Activated T-helper 2 cell treated with anti-CD3 and anti-CD28 coated beads, Interferon-gamma antibody, Interleukin-2, Interleukin-4, amounts not matched to agents 10 μg/mL and 5 μg/mL and 100 μg/mL, durations not matched to agents 14 hours and 24 hours and 36 hours (primary cell): ENCODE data around the gene TLX1. TPM values are rescaled to one million over a fixed set of nuclear protein-coding genes. Genes with fewer than 3 reads are reported as not detected.

Experiments used
- DNase-seq: peaks from one replicate; pipeline ENCODE4 v3.0.0; 2021; ENCODE audit warnings: low spot score
- H3K27ac Mint-ChIP-seq: one replicate; pipeline ENCODE4 v1.8.0; 2021; ENCODE audit warnings: mixed read lengths
- H3K27me3 Mint-ChIP-seq: one replicate; pipeline ENCODE4 v1.8.0; 2021; ENCODE audit warnings: low read depth, mixed read lengths
- H3K36me3 Mint-ChIP-seq: one replicate; pipeline ENCODE4 v1.8.0; 2021; ENCODE audit warnings: low read depth, mixed read lengths
- H3K4me1 Mint-ChIP-seq: one replicate; pipeline ENCODE4 v1.8.0; 2021; ENCODE audit warnings: low read depth, mixed read lengths
- H3K4me3 Mint-ChIP-seq: one replicate; pipeline ENCODE4 v1.8.0; 2021; ENCODE audit warnings: low read depth, mild to moderate bottlenecking, moderate library complexity, mixed read lengths
- H3K9me3 Mint-ChIP-seq: one replicate; pipeline ENCODE4 v1.8.0; 2021; ENCODE audit warnings: mixed read lengths
- intact Hi-C: fragments of 100-400 bp; cut with micrococcal nuclease; formaldehyde crosslinking; loops from one replicate; pipeline ENCODE4 v1.15.1; 2023
- total RNA-seq: library from RNA; stranded (reverse); gene quantifications from 2 replicates; pipeline ENCODE4 v1.2.3, GENCODE V29; 2022

Gene TLX1
- total RNA-seq, 1 donor from 2014 or later: not detected

DNA sequence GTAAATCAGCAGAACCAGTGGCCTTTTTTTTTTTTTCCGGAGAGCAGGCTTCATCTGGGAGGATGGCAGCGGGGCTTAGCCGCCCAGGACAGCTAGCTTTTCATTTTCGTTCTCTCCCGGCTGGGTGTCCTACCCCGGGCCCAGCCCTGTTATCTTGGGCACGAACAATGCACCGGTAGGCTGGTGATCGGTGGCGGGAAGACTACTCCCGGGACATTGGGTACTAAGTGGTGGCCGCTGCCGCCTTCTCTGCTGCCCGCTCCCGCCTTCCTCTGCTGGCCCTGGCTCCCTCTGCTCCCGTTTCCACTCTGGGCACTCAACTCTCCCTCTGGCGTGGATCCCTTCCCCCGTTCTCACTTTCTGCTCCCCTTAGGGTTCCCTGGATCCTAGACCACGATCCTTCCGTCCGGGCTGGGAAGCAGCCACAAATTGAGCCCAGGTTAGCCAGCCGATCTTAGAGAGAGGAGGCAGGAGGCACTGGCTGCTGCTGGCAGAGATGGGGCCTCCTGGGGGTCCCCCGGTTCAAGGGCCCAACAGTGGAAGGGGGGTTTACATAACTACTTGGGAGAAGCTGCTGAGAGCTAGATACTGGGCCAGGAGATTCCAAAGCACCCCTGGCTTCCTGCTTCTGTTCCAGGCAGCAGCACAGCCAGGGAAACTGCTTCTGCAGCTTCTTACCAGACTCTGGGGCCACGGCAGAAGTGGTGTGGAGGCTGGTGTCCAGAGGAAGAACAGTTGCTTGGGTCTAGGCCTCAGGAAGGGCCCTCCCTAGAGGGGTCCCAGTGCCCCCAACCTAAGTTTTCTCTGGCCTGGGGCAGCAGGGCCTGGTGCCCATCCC is 1.8 kb downstream of the TLX1 start:
- intact Hi-C loops: loop anchor here (5.0 kb wide), 3 partner anchors 154 to 1601 kb away; partner anchors contain the start of gene NKX2-3
- H3K4me1 Mint-ChIP-seq: peaks cover 6% of the 10 kb centered on the region
- no peak for DNase-seq
- no peaks in the 10 kb centered on the region for H3K9me3 Mint-ChIP-seq
- no peaks in the 10 kb centered on the region for H3K36me3 Mint-ChIP-seq
- no peak overlapping the region for H3K27ac Mint-ChIP-seq
- no peak overlapping the region for H3K4me3 Mint-ChIP-seq
- H3K27me3 Mint-ChIP-seq: peaks cover 87% of the 10 kb centered on the region

DNA sequence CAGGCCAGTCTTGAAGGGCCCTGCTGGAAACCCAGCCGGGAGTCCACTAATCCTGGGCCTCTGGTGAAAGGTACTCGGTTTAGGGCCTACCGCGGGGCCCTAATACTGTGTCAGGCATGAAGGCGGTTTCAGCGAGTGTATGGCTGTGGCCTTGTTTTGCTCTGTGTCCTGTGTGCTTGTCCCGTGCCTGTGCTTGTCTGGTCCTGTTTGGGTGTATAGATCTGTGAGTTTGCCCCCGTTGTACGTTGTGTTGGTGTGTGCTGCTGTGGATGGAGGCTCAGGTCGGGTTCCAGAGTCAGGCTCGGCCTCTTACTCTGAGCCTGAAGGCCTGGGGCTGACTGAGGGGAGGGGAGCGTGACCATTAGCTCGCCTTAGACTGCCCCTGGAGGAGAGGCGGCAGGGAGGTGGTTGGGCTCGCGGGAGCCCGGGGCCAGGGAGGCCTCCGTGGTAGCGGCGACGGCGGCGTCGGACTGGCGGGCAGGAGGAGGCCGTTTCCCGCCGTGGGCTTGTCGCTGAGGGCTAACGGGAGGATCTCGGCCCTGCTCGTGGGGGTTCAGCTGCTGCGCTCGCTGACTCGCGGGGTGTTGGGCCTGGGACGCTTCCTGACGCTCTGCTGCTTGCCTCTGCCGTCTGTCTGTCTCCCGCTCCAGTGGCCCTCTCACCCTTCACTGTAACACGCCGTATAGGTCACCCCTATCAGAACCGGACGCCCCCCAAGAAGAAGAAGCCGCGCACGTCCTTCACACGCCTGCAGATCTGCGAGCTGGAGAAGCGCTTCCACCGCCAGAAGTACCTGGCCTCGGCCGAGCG is 2.6 kb downstream of the TLX1 start:
- Mint-ChIP-seq H3K9me3 (no peaks in the 10 kb centered on the region), H3K4me1 (peaks cover 6% of the 10 kb centered on the region), H3K27ac (no peak overlapping the region), H3K36me3 (no peaks in the 10 kb centered on the region), H3K27me3 (peaks cover 89% of the 10 kb centered on the region), H3K4me3 (no peak overlapping the region)
- DNase-seq: no peak
- intact Hi-C loops: loop anchor here (2.0 to 5.0 kb wide), 5 partner anchors 89 to 1601 kb away; partner anchors contain the start of gene NKX2-3

- H3K4me1 Mint-ChIP-seq: peaks cover 6% of the 10 kb centered on the region
- H3K36me3 Mint-ChIP-seq: no peaks in the 10 kb centered on the region
- DNase-seq: no peak
- intact Hi-C loops: loop anchor here (2.0 to 5.0 kb wide), 5 partner anchors 88 to 1602 kb away; partner anchors contain the start of gene NKX2-3
- H3K4me3 Mint-ChIP-seq: no peak overlapping the region
- no peaks in the 10 kb centered on the region for H3K9me3 Mint-ChIP-seq
- H3K27ac Mint-ChIP-seq: no peak overlapping the region
- peaks cover 89% of the 10 kb centered on the region for H3K27me3 Mint-ChIP-seq
Measured at GRCh38 chr10:101134299-101135127, 3.4 kb downstream of the TLX1 start.

DNA sequence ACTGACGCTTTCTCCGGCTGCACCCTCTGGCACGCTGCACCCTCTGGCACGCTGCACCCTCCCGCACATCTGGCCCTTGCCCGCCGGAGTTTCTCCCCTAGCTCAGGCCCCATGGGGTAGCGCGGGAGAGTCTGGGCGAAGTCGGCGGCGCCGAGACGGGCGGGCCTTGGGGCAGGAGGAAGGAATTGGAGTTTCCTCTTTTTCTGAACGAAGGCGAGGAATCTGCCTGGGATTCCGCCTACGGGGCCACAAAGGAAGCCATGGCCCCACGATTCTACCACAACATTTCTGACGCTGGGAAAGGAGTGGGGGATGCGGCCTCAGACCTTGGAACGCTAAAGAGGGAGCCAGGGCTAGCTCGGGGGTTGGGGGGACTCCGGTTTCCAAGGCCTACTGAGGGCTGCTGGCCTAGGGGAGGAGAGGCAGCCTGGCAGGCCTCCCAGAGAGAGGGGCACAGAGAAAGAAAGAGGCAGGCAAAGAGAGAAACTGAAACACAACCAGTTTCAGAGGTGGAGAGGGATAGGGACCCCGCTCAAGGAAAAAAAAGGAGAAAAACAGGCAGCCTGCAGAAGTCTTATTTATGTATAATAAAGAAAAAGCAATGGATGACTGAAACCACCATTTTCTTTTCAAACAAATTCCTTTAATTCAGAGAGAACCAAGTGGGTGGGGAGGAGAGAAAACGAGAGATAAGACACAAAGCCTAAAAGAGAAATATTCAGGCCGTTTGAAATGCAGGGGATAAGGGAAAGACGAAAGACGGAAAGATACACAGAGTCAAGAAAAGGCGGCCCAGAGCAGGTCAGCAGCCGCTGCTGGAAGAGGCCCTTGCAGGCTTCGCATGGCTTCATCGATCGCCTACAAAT is 4.3 kb downstream of the TLX1 start:
- Mint-ChIP-seq H3K27me3 (peaks cover 84% of the 10 kb centered on the region), H3K36me3 (no peaks in the 10 kb centered on the region), H3K27ac (peak overlapping the region; percentile 33), H3K4me3 (no peak overlapping the region), H3K4me1 (peaks cover 6% of the 10 kb centered on the region), H3K9me3 (no peaks in the 10 kb centered on the region)
- no peak for DNase-seq
- intact Hi-C loops: loop anchor here (2.0 kb wide), 3 partner anchors 81 to 393 kb away; no protein-coding TSS in a partner anchor

- peaks cover 6% of the 10 kb centered on the region for H3K4me1 Mint-ChIP-seq
- peaks cover 84% of the 10 kb centered on the region for H3K27me3 Mint-ChIP-seq
- no peak overlapping the region for H3K27ac Mint-ChIP-seq
- DNase-seq: no peak
- H3K4me3 Mint-ChIP-seq: no peak overlapping the region
- intact Hi-C loops: loop anchor here (2.0 kb wide), 1 partner anchor 81 kb away; no protein-coding TSS in a partner anchor
- no peaks in the 10 kb centered on the region for H3K9me3 Mint-ChIP-seq
- H3K36me3 Mint-ChIP-seq: no peaks in the 10 kb centered on the region
Measured at GRCh38 chr10:101136007-101136707, 5.1 kb downstream of the TLX1 start.

DNA sequence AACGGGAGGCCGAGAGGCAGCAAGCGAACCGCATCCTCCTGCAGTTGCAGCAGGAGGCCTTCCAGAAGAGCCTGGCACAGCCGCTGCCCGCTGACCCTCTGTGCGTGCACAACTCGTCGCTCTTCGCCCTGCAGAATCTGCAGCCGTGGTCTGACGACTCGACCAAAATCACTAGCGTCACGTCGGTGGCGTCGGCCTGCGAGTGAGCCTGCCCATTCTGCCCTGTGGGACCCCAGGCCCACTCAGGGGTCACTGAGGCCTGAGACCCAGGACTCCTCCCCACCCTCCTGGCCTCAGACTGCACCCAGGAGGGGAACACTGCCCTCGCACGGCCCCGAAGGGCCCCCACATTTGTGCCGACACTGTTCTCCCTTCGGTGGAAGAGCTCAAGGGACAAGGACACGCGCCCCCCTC is 5.6 kb downstream of the TLX1 start:
- Mint-ChIP-seq H3K4me1 (peaks cover 6% of the 10 kb centered on the region), H3K36me3 (no peaks in the 10 kb centered on the region), H3K9me3 (no peaks in the 10 kb centered on the region), H3K4me3 (no peak overlapping the region), H3K27ac (no peak overlapping the region), H3K27me3 (peaks cover 88% of the 10 kb centered on the region)
- intact Hi-C loops: loop anchor here (2.0 kb wide), 1 partner anchor 80 kb away; no protein-coding TSS in a partner anchor
- DNase-seq: no peak

- Mint-ChIP-seq H3K27ac (no peak overlapping the region), H3K27me3 (peaks cover 89% of the 10 kb centered on the region), H3K4me1 (peaks cover 9% of the 10 kb centered on the region), H3K36me3 (no peaks in the 10 kb centered on the region), H3K4me3 (no peak overlapping the region), H3K9me3 (no peaks in the 10 kb centered on the region)
- DNase-seq: no peak
- intact Hi-C loops: loop anchor here (2.0 kb wide), 1 partner anchor 80 kb away; no protein-coding TSS in a partner anchor
Measured at GRCh38 chr10:101137271-101137670, 6.2 kb downstream of the TLX1 start.

- H3K4me1 Mint-ChIP-seq: peaks cover 12% of the 10 kb centered on the region
- DNase-seq: no peak
- H3K4me3 Mint-ChIP-seq: no peak overlapping the region
- H3K27ac Mint-ChIP-seq: no peak overlapping the region
- peaks cover 88% of the 10 kb centered on the region for H3K27me3 Mint-ChIP-seq
- H3K9me3 Mint-ChIP-seq: no peaks in the 10 kb centered on the region
- H3K36me3 Mint-ChIP-seq: no peaks in the 10 kb centered on the region
- intact Hi-C loops: no loop called here
Measured at GRCh38 chr10:101138788-101139420, 7.8 kb downstream of the TLX1 start.

GRCh38 chr10:101139421-101139911 is 8.4 kb downstream of the TLX1 start:
- DNase-seq: no peak
- intact Hi-C loops: no loop called here
- H3K4me1 Mint-ChIP-seq: peaks cover 12% of the 10 kb centered on the region
- H3K9me3 Mint-ChIP-seq: no peaks in the 10 kb centered on the region
- H3K27me3 Mint-ChIP-seq: peaks cover 89% of the 10 kb centered on the region
- H3K4me3 Mint-ChIP-seq: no peak overlapping the region
- no peaks in the 10 kb centered on the region for H3K36me3 Mint-ChIP-seq
- H3K27ac Mint-ChIP-seq: no peak overlapping the region

- peaks cover 89% of the 10 kb centered on the region for H3K27me3 Mint-ChIP-seq
- no peak overlapping the region for H3K27ac Mint-ChIP-seq
- H3K4me1 Mint-ChIP-seq: peaks cover 9% of the 10 kb centered on the region
- DNase-seq: no peak
- no peaks in the 10 kb centered on the region for H3K36me3 Mint-ChIP-seq
- intact Hi-C loops: loop anchor here (5.0 to 10.0 kb wide), 3 partner anchors 78 to 634 kb away; partner anchors contain the start of genes FGF8 and KAZALD1
- H3K4me3 Mint-ChIP-seq: no peak overlapping the region
- H3K9me3 Mint-ChIP-seq: no peaks in the 10 kb centered on the region
Measured at GRCh38 chr10:101140084-101140949, 9.2 kb downstream of the TLX1 start.
